Measurements from ENCODE around the gene GPC5.

Gene GPC5

DNA sequence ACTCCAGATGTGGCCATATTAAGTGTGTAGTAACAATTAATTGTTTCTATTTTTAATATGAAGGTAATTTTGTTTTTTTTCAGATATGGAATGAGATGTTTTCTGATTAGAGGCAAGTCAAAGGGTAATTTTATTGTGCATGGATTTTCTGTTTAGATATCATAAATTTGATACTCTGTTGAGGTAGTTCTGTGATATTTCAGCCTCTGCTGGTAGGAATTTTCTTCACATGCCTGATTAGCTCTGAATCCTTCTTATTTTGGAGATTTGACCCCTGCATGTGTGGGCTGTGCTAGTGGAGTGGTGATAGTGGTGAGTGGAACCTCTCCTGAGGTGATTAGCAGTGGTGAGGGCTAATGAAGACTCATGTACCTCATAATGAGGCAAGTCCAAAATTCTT lies 301.4 kb downstream of the GPC5 start:
- Histone ChIP-seq H3K9me3 (ENCODE audit: insufficient read depth, low read length) (no peaks in the 10 kb centered on the region), H3K36me3 (replicated peaks; ENCODE audit: low read depth, low read length) (no peaks in the 10 kb centered on the region), H3K27me3 (ENCODE audit: low read depth, low read length) (no peaks in the 10 kb centered on the region), H3K9ac (ENCODE audit: low read length) (no peak overlapping the region), H4K20me1 (ENCODE audit: insufficient read depth, low read length) (no peaks in the 10 kb centered on the region), H3K4me2 (ENCODE audit: low read length) (no peak overlapping the region), H3K4me3 (ENCODE audit: low read length) (no peak overlapping the region), H3K4me1 (ENCODE audit: low read length) (no peaks in the 10 kb centered on the region), H3K27ac (ENCODE audit: low read length) (no peak overlapping the region), H2AFZ (ENCODE audit: low read depth, low read length) (no peak overlapping the region), H3K79me2 (ENCODE audit: low read length) (no peaks in the 10 kb centered on the region)
- no peak for TF ChIP-seq CTCF (IDR thresholded peaks at IDR 0.05; ENCODE audit: low read depth, low read length)
- TF ChIP-seq EZH2phosphoT487 (IDR thresholded peaks at IDR 0.05; ENCODE audit: low read depth), result no peak

- Histone ChIP-seq H3K36me3 (replicated peaks; ENCODE audit: low read depth, low read length) (no peaks in the 10 kb centered on the region), H3K4me1 (ENCODE audit: low read length) (no peaks in the 10 kb centered on the region), H2AFZ (ENCODE audit: low read depth, low read length) (no peak overlapping the region), H3K79me2 (ENCODE audit: low read length) (no peaks in the 10 kb centered on the region), H3K27ac (ENCODE audit: low read length) (no peak overlapping the region), H3K9ac (ENCODE audit: low read length) (no peak overlapping the region), H3K4me2 (ENCODE audit: low read length) (no peak overlapping the region), H3K27me3 (ENCODE audit: low read depth, low read length) (no peaks in the 10 kb centered on the region), H3K4me3 (ENCODE audit: low read length) (no peak overlapping the region), H4K20me1 (ENCODE audit: insufficient read depth, low read length) (no peaks in the 10 kb centered on the region), H3K9me3 (ENCODE audit: insufficient read depth, low read length) (no peaks in the 10 kb centered on the region)
- TF ChIP-seq CTCF (IDR thresholded peaks at IDR 0.05; ENCODE audit: low read depth, low read length) (no peak), EZH2phosphoT487 (IDR thresholded peaks at IDR 0.05; ENCODE audit: low read depth) (no peak)
Observed at GRCh38 chr13:91701975-91702374, 303.6 kb downstream of the GPC5 start.

GRCh38 chr13:91702411-91702810 lies 304.0 kb downstream of the GPC5 start:
- H3K4me1 ChIP-seq (ENCODE audit: low read length), result no peaks in the 10 kb centered on the region
- TF ChIP-seq CTCF (IDR thresholded peaks at IDR 0.05; ENCODE audit: low read depth, low read length) (no peak), EZH2phosphoT487 (IDR thresholded peaks at IDR 0.05; ENCODE audit: low read depth) (no peak)
- H4K20me1 ChIP-seq (ENCODE audit: insufficient read depth, low read length), result no peaks in the 10 kb centered on the region
- no peak overlapping the region for H3K4me2 ChIP-seq (ENCODE audit: low read length)
- no peaks in the 10 kb centered on the region for H3K36me3 ChIP-seq (replicated peaks; ENCODE audit: low read depth, low read length)
- no peak overlapping the region for H3K27ac ChIP-seq (ENCODE audit: low read length)
- H3K4me3 ChIP-seq (ENCODE audit: low read length), result no peak overlapping the region
- no peaks in the 10 kb centered on the region for H3K9me3 ChIP-seq (ENCODE audit: insufficient read depth, low read length)
- H3K79me2 ChIP-seq (ENCODE audit: low read length), result no peaks in the 10 kb centered on the region
- no peaks in the 10 kb centered on the region for H3K27me3 ChIP-seq (ENCODE audit: low read depth, low read length)
- H2AFZ ChIP-seq (ENCODE audit: low read depth, low read length), result no peak overlapping the region
- H3K9ac ChIP-seq (ENCODE audit: low read length), result no peak overlapping the region

DNA sequence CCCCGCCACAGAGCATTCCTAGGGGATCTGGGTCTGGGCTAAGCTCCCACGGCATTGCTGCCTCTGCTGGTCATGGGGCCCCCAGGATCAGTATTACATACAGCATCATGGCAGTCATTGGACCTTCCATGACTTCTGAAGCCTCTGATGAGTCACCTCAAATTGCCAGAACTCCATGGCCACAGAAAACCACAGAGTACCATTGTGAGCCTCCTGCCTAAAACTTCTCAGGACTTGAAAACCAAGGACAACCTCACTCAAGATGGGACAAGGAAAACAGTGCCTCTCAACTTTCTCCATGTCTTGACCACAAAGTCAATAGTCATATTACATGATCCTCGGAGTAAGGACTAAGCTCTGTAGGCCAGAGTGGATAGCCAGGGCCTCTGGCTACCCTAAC lies 306.0 kb downstream of the GPC5 start:
- Histone ChIP-seq H3K4me1 (ENCODE audit: low read length) (no peaks in the 10 kb centered on the region), H3K4me3 (ENCODE audit: low read length) (no peak overlapping the region), H3K79me2 (ENCODE audit: low read length) (no peaks in the 10 kb centered on the region), H4K20me1 (ENCODE audit: insufficient read depth, low read length) (no peaks in the 10 kb centered on the region), H3K9me3 (ENCODE audit: insufficient read depth, low read length) (no peaks in the 10 kb centered on the region), H3K27me3 (ENCODE audit: low read depth, low read length) (no peaks in the 10 kb centered on the region), H3K4me2 (ENCODE audit: low read length) (no peak overlapping the region), H2AFZ (ENCODE audit: low read depth, low read length) (no peak overlapping the region), H3K27ac (ENCODE audit: low read length) (no peak overlapping the region), H3K36me3 (replicated peaks; ENCODE audit: low read depth, low read length) (no peaks in the 10 kb centered on the region), H3K9ac (ENCODE audit: low read length) (no peak overlapping the region)
- no peak for TF ChIP-seq EZH2phosphoT487 (IDR thresholded peaks at IDR 0.05; ENCODE audit: low read depth)
- TF ChIP-seq CTCF (IDR thresholded peaks at IDR 0.05; ENCODE audit: low read depth, low read length), result no peak

Measured in OCI-LY3 (cell line).